Neural crest cell (in vitro differentiated cells): ENCODE data around the gene FKRP. TPM values are rescaled to one million over a fixed set of nuclear protein-coding genes. Genes with fewer than 3 reads are reported as not detected.
A peak's percentile ranks its signal among the peaks of the same experiment; 100 is the strongest.

Source experiments
- DNase-seq: peaks from one replicate; pipeline ENCODE4 v3.0.0; 2021; ENCODE audit warnings: low read depth, mixed read lengths, low spot score
- H3K27ac Mint-ChIP-seq: one replicate; pipeline ENCODE4 v1.8.0; 2021; ENCODE audit warnings: mild to moderate bottlenecking, mixed read lengths; ENCODE audit not compliant: unreplicated experiment
- H3K27me3 Mint-ChIP-seq: 2 replicates; pipeline ENCODE4 v1.8.0; 2021; ENCODE audit warnings: low read depth, mild to moderate bottlenecking, mixed read lengths
- H3K36me3 Mint-ChIP-seq: 2 replicates; pipeline ENCODE4 v1.8.0; 2021; ENCODE audit warnings: low read depth, mild to moderate bottlenecking, mixed read lengths
- H3K4me1 Mint-ChIP-seq: 2 replicates; pipeline ENCODE4 v1.8.0; 2021; ENCODE audit warnings: mixed read lengths
- H3K4me3 Mint-ChIP-seq: one replicate; pipeline ENCODE4 v1.8.0; 2021; ENCODE audit warnings: mild to moderate bottlenecking, mixed read lengths
- H3K9me3 Mint-ChIP-seq: 2 replicates; pipeline ENCODE4 v1.8.0; 2021; ENCODE audit warnings: mixed read lengths
- CTCF ChIP-seq: fragments of 200-600 bp; sonication (generic); conservative IDR thresholded peaks from 2 replicates; pipeline ENCODE4 v1.5.0; 2021; ENCODE audit warnings: antibody characterized with exemption, mild to moderate bottlenecking
- total RNA-seq: library from RNA; stranded (reverse); gene quantifications from 2 replicates; pipeline ENCODE4 v1.2.1, GENCODE V29; 2021

FKRP gene
- total RNA-seq, 1 donor from 2014 or later: 38.6 TPM

DNA sequence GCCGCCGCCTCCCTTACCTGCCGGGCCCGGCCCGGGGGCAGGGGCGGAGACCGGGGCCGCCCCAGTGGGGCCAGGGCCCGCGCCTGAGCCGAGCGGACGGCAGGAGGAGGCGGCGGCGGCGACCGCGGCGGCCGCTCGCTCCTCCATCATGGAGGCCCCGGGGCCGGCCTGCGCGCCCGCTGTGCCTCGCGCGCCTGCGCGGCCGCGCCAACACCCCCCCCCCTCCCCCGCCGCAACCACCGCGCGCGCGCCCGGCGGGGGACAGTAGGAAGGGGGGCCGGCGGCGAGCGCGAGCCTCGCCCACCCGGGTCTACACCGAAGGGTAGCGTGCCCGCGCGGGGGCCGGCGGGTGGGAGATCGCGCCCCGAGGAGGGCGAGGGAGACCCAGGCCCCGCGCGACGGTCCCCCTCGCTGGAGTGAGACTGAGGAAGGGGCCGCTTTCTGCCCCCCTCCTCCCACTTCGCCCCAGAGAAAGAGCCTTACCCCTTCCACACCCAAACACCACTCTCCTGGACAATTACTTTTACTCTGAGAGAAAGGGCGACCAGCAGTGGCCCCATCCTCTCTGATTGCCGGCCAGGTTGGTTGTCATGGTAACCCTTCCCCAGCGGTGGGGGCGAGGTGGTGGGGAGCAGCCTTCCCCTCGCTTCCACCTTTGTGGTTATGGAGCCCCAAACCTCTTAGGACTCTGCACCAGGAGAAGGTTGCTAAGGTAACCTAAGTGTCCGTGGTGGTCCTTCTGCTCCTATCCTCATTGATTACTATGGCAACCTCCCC, 612 bp downstream of the FKRP start, which contains the start of gene STRN4:
Gene STRN4, minus strand, starts transcription at position 170 of the 777 bp plus-strand sequence. Its CDS starts 20 bp downstream, at position 150.
- no peak for TF ChIP-seq CTCF
- H3K36me3 Mint-ChIP-seq: peaks cover 9% of the 10 kb centered on the region
- DNase-seq: peak; percentile 33
- H3K4me1 Mint-ChIP-seq: peaks cover 47% of the 10 kb centered on the region
- H3K4me3 Mint-ChIP-seq: peak within 1 kb of the TSS; percentile 95
- H3K9me3 Mint-ChIP-seq: no peaks in the 10 kb centered on the region
- H3K27ac Mint-ChIP-seq: peak within 1 kb of the TSS; percentile 88
- H3K27me3 Mint-ChIP-seq: no peaks in the 10 kb centered on the region

DNA sequence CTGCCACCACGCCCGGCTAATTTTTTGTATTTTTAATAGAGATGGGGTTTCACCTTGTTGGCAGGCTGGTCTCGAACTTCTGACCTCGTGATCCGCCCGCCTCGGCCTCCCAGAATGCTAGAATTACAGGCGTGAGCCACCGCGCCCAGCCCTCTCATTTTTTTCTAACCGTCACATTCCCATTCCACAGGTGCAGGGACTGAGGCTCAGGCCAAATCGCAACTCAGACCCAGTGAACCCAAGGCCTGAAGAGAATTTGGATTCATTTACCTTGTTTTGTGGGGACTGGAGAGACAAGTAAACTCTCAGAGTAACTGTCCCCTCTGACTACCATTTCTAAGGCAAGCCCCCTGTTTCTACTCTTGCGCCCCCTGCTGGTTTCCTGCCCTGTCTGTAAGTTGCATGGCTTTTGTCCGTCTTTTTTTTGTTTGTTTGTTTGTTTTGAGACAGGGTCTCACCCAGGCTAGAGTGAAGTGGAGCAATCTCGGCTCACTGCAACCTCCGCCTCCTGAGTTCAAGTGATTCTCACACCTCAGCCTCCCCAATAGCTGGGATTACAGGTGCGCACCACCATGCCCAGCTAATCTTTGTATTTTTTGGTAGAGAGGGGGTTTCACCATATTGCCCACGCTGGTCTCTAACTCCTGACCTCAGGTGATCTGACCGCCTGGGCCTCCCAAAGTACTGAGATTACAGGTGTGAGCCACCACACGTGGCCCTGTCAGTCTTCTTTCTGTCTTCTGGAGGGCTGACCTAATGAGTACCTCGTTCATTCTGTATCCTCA, 2.7 kb downstream of the FKRP start:
- H3K4me3 Mint-ChIP-seq: peak overlapping the region; percentile 93

GRCh38 chr19:46753420-46754155, 7.7 kb downstream of the FKRP start:
- Mint-ChIP-seq H3K27ac (peak overlapping the region; percentile 12), H3K9me3 (no peaks in the 10 kb centered on the region), H3K36me3 (peaks cover 13% of the 10 kb centered on the region), H3K27me3 (no peaks in the 10 kb centered on the region), H3K4me1 (peaks cover 9% of the 10 kb centered on the region), H3K4me3 (peak overlapping the region; percentile 67)
- peak; percentile 54 for DNase-seq
- TF ChIP-seq CTCF: peak; percentile 35

More for the DNA sequence above, 2.7 kb downstream of the FKRP start:
- H3K36me3 Mint-ChIP-seq: peaks cover 16% of the 10 kb centered on the region
- DNase-seq: peak; percentile 87
- H3K27ac Mint-ChIP-seq: no peak overlapping the region
- peaks cover 32% of the 10 kb centered on the region for H3K4me1 Mint-ChIP-seq
- H3K27me3 Mint-ChIP-seq: no peaks in the 10 kb centered on the region
- TF ChIP-seq CTCF: peak; percentile 73
- H3K9me3 Mint-ChIP-seq: no peaks in the 10 kb centered on the region

DNA sequence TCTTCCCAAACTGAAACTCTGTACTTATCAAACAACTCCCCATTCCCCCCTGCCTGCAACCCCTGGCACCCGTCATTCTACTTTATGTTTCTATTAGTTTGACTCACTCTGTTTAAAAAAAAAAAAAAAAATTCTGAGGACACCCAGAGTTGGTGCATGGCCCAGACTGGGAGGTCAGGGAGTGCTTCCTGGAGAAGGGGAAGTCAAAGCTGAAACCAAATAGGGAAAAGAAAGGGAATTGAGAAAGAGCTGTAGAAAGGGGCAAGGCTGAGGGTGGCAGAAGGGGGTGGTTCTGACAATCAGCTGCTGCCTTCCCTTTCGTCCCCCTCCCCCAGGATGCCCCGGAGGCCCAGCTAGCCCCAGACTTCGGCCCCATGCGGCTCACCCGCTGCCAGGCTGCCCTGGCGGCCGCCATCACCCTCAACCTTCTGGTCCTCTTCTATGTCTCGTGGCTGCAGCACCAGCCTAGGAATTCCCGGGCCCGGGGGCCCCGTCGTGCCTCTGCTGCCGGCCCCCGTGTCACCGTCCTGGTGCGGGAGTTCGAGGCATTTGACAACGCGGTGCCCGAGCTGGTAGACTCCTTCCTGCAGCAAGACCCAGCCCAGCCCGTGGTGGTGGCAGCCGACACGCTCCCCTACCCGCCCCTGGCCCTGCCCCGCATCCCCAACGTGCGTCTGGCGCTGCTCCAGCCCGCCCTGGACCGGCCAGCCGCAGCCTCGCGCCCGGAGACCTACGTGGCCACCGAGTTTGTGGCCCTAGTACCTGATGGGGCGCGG, 9.4 kb downstream of the FKRP start:
- TF ChIP-seq CTCF: no peak
- Mint-ChIP-seq H3K36me3 (peaks cover 8% of the 10 kb centered on the region), H3K4me1 (peaks cover 4% of the 10 kb centered on the region), H3K9me3 (no peaks in the 10 kb centered on the region), H3K27ac (no peak overlapping the region), H3K27me3 (no peaks in the 10 kb centered on the region), H3K4me3 (no peak overlapping the region)
- DNase-seq: no peak
